Neural cell (in vitro differentiated cells): Measurements from ENCODE around the gene BGN. TPM values are rescaled to one million over a fixed set of nuclear protein-coding genes. Genes with fewer than 3 reads are reported as not detected.

ENCODE experiments used
- H2AFZ ChIP-seq: fragments of 200-600, 300-800 bp; sonication (generic), shearing (Covaris generic); 2 replicates; pipeline ENCODE4 v1.6.0; 2014; ENCODE audit warnings: low read depth, mild to moderate bottlenecking, antibody characterized with exemption, low read length, moderate library complexity
- H3F3A ChIP-seq: fragments of 200-600 bp; shearing (Covaris generic); 2 replicates; pipeline ENCODE4 v1.6.1; 2016; ENCODE audit warnings: mild to moderate bottlenecking, moderate library complexity, mixed read lengths, antibody characterized with exemption, low read length; ENCODE audit not compliant: insufficient read depth, poor library complexity, severe bottlenecking
- H3K27ac ChIP-seq: fragments of 200-600, 300-800 bp; sonication (generic), shearing (Covaris generic); 2 replicates; pipeline ENCODE4 v1.5.1; 2014; ENCODE audit warnings: mild to moderate bottlenecking, low read length, moderate library complexity
- H3K27me3 ChIP-seq: fragments of 300-800, 200-600 bp; sonication (generic), shearing (Covaris generic); 2 replicates; pipeline ENCODE4 v1.6.0; 2014; ENCODE audit warnings: mild to moderate bottlenecking, low read depth, low read length, moderate library complexity; ENCODE audit not compliant: insufficient read depth
- H3K36me3 ChIP-seq: fragments of 300-800, 200-600 bp; sonication (generic), shearing (Covaris generic); 2 replicates; pipeline ENCODE4 v1.5.1; 2014; ENCODE audit warnings: mild to moderate bottlenecking, antibody characterized with exemption, low read length, moderate library complexity; ENCODE audit not compliant: insufficient read depth
- H3K4me2 ChIP-seq: fragments of 300-800, 200-600 bp; sonication (generic), shearing (Covaris generic); 2 replicates; pipeline ENCODE4 v1.6.0; 2014; ENCODE audit warnings: mild to moderate bottlenecking, low read length
- H3K4me3 ChIP-seq: fragments of 300-800, 200-600 bp; sonication (generic), shearing (Covaris generic); 2 replicates; pipeline ENCODE4 v1.5.1; 2014; ENCODE audit warnings: mild to moderate bottlenecking, low read length, moderate library complexity
- H3K79me2 ChIP-seq: fragments of 200-600 bp; shearing (Covaris generic); replicated peaks from 2 replicates; pipeline ENCODE4 v1.6.0; 2014; ENCODE audit warnings: mild to moderate bottlenecking, low read length, moderate library complexity; ENCODE audit not compliant: insufficient read depth
- H3K9ac ChIP-seq: fragments of 300-800, 200-600 bp; sonication (generic), shearing (Covaris generic); 2 replicates; pipeline ENCODE4 v1.6.1; 2016; ENCODE audit warnings: mild to moderate bottlenecking, low read length, mixed read lengths
- H3K9me2 ChIP-seq: fragments of 200-600 bp; shearing (Covaris generic); 2 replicates; pipeline ENCODE4 v1.6.1; 2016; ENCODE audit warnings: mild to moderate bottlenecking, low read length, mixed read lengths; ENCODE audit not compliant: insufficient read depth
- H3K9me3 ChIP-seq: fragments of 200-600, 300-800 bp; sonication (generic), shearing (Covaris generic); 2 replicates; pipeline ENCODE4 v1.6.1; 2016; ENCODE audit warnings: mild to moderate bottlenecking, mixed run types, low read length, moderate library complexity, mixed read lengths
- H4K20me1 ChIP-seq: fragments of 200-600 bp; shearing (Covaris generic); 2 replicates; pipeline ENCODE4 v1.6.1; 2016; ENCODE audit warnings: mild to moderate bottlenecking, mixed run types; ENCODE audit not compliant: insufficient read depth
- CTCF ChIP-seq: fragments of 450-650 bp; IDR thresholded peaks from 2 replicates; pipeline ENCODE4 v1.5.1; 2014; ENCODE audit warnings: antibody characterized with exemption, mild to moderate bottlenecking, moderate library complexity; ENCODE audit not compliant: poor library complexity, severe bottlenecking
- EP300 ChIP-seq: fragments of 450-650 bp; conservative IDR thresholded peaks from 2 replicates; pipeline ENCODE4 v1.6.1; 2014; ENCODE audit warnings: antibody characterized with exemption, mild to moderate bottlenecking, moderate library complexity; ENCODE audit not compliant: poor library complexity, severe bottlenecking
- EZH2 ChIP-seq: fragments of 200-600, 300-800 bp; shearing (Covaris generic), sonication (generic); IDR thresholded peaks from 2 replicates; pipeline ENCODE4 v1.6.1; 2014; ENCODE audit warnings: antibody characterized with exemption, low read length, borderline replicate concordance, mild to moderate bottlenecking; ENCODE audit not compliant: insufficient read depth, poor library complexity, severe bottlenecking
- MXI1 ChIP-seq: fragments of 450-650 bp; conservative IDR thresholded peaks from 2 replicates; pipeline ENCODE4 v1.6.1; 2014; ENCODE audit warnings: antibody characterized with exemption, mild to moderate bottlenecking; ENCODE audit not compliant: poor library complexity, severe bottlenecking
- POLR2AphosphoS5 ChIP-seq: IDR thresholded peaks from 2 replicates; pipeline ENCODE4 v1.6.1; 2012
- RAD21 ChIP-seq: fragments of 450-650 bp; conservative IDR thresholded peaks from 2 replicates; pipeline ENCODE4 v1.6.1; 2014; ENCODE audit warnings: antibody characterized with exemption, mild to moderate bottlenecking, moderate library complexity
- REST ChIP-seq: IDR thresholded peaks from 2 replicates; pipeline ENCODE4 v1.6.1; 2012; ENCODE audit warnings: borderline replicate concordance
- SMC3 ChIP-seq: fragments of 450-650 bp; conservative IDR thresholded peaks from 2 replicates; pipeline ENCODE4 v1.6.1; 2014; ENCODE audit warnings: antibody characterized with exemption, mild to moderate bottlenecking, moderate library complexity; ENCODE audit not compliant: poor library complexity
- TAF1 ChIP-seq: IDR thresholded peaks from 2 replicates; pipeline ENCODE4 v1.6.1; 2012; ENCODE audit warnings: low read depth
- polyA plus RNA-seq: library from polyadenylated mRNA; depleted of rRNA; stranded (reverse); fragments of >200 nt; gene quantifications from 2 replicates; pipeline ENCODE4 v1.2.3, GENCODE V29; 2014

BGN gene
- polyA plus RNA-seq, 1 donor from 2014 or later: not detected

- H3K27me3 ChIP-seq: no peaks in the 10 kb centered on the region
- H3K9me3 ChIP-seq: no peaks in the 10 kb centered on the region
- H3K4me3 ChIP-seq: no peak overlapping the region
- H2AFZ ChIP-seq: no peak overlapping the region
- no peaks in the 10 kb centered on the region for H3K36me3 ChIP-seq
- H3K9ac ChIP-seq: no peak overlapping the region
- no peak overlapping the region for H3K27ac ChIP-seq
- H3F3A ChIP-seq: no peaks in the 10 kb centered on the region
- no peaks in the 10 kb centered on the region for H3K9me2 ChIP-seq
- TF ChIP-seq CTCF: no peak
- no peak for TF ChIP-seq POLR2AphosphoS5
- TF ChIP-seq SMC3: no peak
- no peak for TF ChIP-seq TAF1
- TF ChIP-seq EZH2: no peak
- TF ChIP-seq MXI1: no peak
- no peak for TF ChIP-seq REST
- no peak for TF ChIP-seq RAD21
- TF ChIP-seq EP300: no peak
- no peak overlapping the region for H3K4me2 ChIP-seq
- no peaks in the 10 kb centered on the region for H4K20me1 ChIP-seq
- H3K79me2 ChIP-seq: no peaks in the 10 kb centered on the region
These were observed 63.0 kb downstream of the BGN start for GRCh38 chrX:153557618-153558355.

Other genes starting within 250 kb of the BGN start
- 0.77 and 1.7 TPM in 2 replicates for gene PNMA6F, start 173.2 kb upstream of the BGN start, polyA plus RNA-seq
- gene ZNF275, start 160.8 kb upstream of the BGN start, polyA plus RNA-seq: 5.8 and 6.0 TPM in 2 replicates
- not detected in 2 replicates for gene PNMA6E, start 93.6 kb upstream of the BGN start, polyA plus RNA-seq
- 0.06 TPM in 1 of 2 replicates, not detected in the other for gene ZFP92, start 83.5 kb upstream of the BGN start, polyA plus RNA-seq
- not detected in 2 replicates for gene TREX2, start 48.9 kb upstream of the BGN start, polyA plus RNA-seq
- 27.7 and 32.5 TPM in 2 replicates for gene HAUS7, start 24.4 kb upstream of the BGN start, polyA plus RNA-seq
- 4.4 and 5.3 TPM in 2 replicates for gene ATP2B3, start 22.7 kb downstream of the BGN start, polyA plus RNA-seq
- 61.2 and 70.7 TPM in 2 replicates for gene CCNQ, start 104.2 kb downstream of the BGN start, polyA plus RNA-seq
- gene DUSP9, start 152.2 kb downstream of the BGN start, polyA plus RNA-seq: 0.94 and 3.2 TPM in 2 replicates
- gene PNCK, start 178.8 kb downstream of the BGN start, polyA plus RNA-seq: 9.5 and 15.0 TPM in 2 replicates
- 36.4 and 62.4 TPM in 2 replicates for gene SLC6A8, start 192.9 kb downstream of the BGN start, polyA plus RNA-seq
- gene BCAP31, start 229.4 kb downstream of the BGN start, polyA plus RNA-seq: 154 and 182 TPM in 2 replicates
- gene ABCD1, start 229.9 kb downstream of the BGN start, polyA plus RNA-seq: 3.2 and 3.6 TPM in 2 replicates